GM21390 (cell line): ENCODE measurements around the gene BUD23.
"Not testable (repeated sequence)": the region's sequence is repeated elsewhere in the genome, so short reads cannot be mapped to it uniquely, and the experiment has no call there.

Experiments used
- ATAC-seq: cut with Tn5 transposase; IDR thresholded peaks from one replicate; pipeline ENCODE4 v1.9.1; 2021; ENCODE audit not compliant: unreplicated experiment

BUD23 gene

DNA sequence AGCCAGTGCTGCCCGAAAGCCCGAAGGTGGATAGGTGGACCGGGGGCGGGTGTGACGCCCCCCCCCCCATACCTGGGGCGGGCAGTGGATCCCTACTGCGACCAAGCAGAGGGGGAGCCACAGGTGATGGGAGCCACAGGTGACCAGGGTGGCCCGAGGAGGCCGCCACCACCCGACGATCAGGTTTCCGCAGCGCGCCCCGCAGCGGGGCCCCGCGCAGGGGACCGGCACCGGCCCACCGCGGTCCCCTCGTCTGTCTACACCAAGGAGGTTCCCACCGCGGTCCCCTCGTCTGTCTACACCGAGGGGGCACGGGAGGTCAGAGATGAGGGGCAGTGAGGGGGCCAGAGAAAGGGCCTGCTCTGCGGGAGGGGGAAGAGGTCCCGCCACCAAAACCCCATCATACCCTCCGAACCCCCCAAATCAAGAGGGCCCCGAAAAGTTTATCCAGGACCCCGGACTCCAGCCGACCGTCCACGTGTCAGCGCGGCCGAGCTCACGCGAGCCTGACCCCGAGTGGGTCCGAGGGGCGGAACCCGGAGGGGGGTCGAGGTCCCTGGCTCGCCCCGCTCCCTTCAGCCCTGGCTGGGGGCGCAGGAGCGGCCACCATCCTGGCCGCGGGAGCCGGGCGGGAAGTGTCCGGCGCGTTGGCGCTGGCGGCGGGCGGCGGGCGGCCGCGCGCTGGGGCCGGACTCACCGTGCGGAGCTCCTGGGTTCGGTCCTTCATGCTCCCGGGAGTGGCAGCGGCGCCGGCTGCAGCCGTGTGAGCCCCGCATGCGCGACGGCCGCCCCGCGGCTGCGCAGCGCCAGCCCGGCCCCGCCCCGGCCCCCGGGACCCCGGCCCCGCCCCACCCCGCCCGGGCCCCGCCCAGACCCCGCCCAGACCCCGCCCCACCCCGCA lies 35.8 kb downstream of the BUD23 start, which contains the start of gene STX1A:
TSS of gene STX1A (minus strand) at position 765 of the 901 bp plus-strand sequence. CDS start at position 727, 38 bp downstream.
- ATAC-seq, result peak; percentile 55

DNA sequence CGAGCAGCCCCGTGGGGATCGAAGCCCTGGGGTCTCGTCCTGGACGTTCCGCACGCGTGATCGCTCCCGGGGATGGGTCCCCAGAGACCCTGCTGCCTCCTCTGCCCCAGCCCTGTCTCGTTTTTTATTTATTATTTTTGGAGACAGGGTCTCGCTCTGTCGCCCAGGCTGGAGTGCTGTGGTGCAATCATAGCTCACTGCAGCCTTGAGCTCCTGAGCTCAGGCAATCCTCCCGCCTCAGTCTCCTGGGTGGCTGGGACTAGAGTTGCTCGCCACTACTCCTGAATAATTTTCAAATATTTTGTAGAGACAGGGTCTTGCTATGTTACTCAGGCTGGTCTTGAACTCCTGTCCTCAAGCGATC lies 36.4 kb downstream of the BUD23 start:
- no peak for ATAC-seq

DNA sequence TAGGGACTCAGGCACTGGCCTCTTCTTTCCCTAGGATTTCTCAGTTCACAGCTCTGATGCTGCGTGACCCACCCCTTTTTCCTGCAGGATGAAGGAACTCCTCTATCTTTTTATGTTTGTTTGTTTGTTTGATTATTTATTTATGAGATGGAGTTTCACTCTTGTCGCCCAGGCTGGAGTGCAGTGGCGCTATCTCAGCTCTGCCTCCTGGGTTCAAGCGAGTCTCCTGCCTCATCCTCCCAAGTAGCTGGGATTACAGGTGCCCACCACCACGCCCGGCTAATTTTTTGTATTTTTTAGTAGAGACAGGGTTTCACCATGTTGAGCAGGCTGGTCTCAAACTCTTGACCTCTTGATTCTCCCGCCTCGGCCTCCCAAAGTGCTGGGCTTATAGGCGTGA lies 37.0 kb downstream of the BUD23 start:
- not testable (repeated sequence) for ATAC-seq

- no peak for ATAC-seq
Observed at GRCh38 chr7:73721377-73721817, 38.0 kb downstream of the BUD23 start.

GRCh38 chr7:73722182-73722581 lies 38.8 kb downstream of the BUD23 start:
- not testable (repeated sequence) for ATAC-seq

DNA sequence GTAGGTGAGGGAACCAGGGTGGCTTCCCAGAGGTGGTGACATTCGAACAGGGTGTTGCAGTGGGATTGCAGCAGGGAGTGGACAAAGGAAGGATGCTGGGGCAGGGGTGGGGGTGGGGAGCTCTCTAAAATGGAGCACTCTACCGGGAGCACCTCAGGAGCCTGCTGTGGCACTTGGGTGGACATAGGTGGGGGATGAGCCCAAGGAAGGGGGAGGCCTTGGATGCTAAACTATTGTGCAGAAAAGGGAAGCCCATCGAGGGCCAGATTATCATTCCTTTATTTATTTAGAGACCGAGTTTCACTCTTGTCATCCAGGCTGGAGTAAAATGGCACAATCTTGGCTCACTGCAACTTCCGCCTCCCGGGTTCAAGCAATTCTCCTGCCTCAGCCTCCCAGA lies 39.4 kb downstream of the BUD23 start:
- no peak for ATAC-seq

GRCh38 chr7:73723813-73724212 lies 40.4 kb downstream of the BUD23 start:
- no peak for ATAC-seq

DNA sequence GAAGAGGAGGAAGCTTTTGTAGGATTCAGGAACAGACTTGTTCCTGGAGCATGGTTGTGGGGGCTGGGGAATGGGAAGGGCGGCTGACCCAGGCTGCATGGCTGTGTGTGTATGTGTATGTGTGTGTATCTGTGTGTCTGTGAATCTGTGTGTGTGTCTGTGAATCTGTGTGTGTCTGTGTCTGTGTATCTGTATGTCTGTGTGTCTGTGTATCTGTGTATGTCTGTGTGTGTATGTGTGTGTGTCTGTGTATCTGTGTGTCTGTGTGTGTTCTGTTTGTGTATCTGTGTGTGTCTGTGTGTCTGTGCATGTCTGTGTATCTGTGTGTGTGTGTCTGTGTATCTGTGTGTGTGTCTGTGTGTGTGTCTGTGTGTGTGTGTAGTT lies 42.7 kb downstream of the BUD23 start:
- no peak for ATAC-seq

DNA sequence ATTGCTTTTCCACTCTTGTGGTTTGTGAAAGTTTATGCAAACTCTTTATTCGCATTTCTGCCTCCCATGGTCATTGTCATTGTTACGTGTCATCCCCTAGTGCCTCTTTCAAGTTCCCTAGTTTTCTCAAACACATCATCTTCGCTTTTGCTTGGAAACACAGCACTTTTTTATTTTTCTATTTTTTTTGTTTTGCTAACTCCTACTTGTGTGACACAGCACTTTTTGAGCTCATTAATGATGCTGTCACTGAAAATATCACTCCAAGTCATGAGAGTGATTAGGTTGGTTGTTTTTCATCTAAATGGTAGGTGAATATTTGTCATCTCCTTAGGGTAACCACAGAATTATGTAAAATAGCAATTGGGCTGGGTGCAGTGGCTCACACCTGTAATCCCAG lies 44.6 kb downstream of the BUD23 start:
- no peak for ATAC-seq

GRCh38 chr7:73728551-73728950 lies 45.2 kb downstream of the BUD23 start:
- ATAC-seq, result no peak

DNA sequence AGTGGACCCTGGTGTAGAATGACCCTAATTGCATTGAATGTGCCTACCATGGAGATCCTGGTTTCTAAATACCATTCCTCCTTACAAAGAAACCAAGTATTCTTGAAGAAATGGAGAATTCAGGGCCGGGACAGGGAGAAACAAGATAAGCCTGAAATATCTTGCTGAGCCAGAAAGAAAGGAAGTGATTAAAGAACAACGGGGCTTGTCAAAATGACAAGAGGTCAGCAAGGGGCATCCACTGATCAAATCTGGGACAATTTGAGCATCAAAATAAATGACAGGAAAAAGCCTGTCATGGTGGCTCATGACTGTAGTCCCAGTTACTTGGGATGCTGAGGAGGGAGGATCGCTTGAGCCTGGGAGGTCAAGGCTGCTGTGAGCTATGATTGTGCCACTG lies 47.1 kb downstream of the BUD23 start:
- ATAC-seq, result no peak

GRCh38 chr7:73732397-73732796 lies 49.0 kb downstream of the BUD23 start:
- no peak for ATAC-seq

- no peak for ATAC-seq
Observed at GRCh38 chr7:73734619-73735527, 51.5 kb downstream of the BUD23 start.

DNA sequence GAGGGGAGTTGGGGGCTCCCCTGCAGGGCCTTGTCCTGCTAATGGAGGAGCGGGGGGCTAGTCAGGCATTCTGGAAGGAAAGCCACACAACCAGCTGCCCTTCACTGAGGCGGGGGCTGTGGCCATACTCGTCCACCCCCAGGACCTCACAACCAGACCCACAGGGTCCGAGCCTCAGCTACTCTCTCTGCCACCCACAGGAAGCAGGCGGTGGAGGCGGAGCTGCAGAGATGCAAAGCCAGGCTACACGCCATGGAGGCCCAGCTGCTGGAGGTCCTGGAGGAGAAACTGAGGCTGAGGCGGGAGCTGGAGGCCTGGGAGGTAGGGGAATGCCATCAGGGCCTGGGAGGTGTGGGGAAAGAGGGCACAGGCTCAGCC lies 52.1 kb downstream of the BUD23 start:
- ATAC-seq, result no peak

DNA sequence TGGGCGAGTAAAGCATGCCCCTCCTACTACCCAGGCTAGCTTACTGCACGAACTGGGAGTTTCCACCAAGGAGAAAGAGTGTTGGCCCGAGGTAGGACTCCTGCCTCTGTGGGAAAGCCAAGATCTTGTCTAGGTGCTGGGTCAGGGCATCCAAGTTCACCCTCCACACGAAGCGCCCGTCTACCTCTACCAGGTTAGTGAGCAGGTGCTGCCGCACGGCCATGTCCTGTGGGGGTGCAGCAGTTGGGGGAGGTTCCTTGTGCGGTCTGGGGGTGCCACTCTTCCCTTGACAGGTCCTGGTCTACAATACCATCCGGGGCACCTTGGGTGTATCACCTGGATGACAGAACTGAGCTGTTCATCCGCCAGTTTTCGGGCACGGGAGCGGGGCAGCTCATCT lies 53.5 kb downstream of the BUD23 start:
- no peak for ATAC-seq

DNA sequence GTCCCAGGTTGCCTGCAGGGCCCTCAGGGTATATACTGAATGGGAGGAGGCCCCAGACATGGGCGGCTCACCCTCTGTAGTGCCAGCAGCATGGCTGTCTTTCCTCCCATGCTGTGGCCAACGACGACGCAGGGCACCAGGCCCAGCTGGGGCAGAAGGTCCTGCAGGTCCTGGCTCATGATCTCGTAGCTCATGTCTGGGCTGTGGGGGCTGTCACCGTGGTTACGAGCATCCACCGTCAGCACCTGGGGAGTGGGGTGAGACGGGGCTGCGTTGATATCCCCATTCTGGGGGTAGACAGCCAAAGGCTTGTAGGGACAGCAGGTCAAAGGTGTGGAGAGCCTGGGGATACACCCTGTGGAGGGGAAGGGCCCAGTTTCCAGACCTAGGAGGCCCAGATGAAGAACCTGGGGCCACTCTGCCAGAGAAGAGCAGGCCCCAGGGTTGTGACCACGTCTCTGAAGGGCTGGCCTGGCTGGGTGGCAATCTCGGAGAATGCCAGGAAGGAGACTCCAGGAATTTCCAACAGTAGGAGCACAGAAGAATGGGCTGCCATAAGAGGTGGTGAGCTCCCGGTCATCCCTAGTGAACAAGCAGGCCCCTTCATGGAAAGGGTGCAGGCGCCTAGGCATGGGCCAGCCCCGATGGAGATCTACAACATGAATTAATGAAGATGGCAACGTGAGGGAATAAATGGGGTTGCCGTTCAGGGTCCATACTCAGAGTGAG lies 54.3 kb downstream of the BUD23 start:
- ATAC-seq, result no peak

DNA sequence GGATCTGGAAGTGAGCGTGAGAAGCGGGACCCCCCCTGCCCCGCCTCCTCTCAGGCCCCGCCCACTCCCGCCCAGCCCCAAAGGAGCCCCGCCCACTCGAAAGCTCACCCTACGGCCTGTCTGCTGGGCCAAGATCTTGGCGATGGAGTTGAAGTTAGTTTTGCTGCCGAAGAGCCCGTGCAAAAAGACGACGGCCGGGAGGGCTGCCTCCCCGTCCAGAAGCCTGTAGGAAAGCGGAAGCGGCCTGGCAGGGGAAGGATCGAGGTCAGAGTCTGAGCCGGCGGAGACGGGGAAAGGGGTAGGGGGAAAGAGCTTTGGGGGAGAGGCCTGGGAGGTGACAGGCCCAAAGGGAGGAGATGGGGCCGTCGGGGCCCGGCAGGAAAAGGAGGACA lies 54.8 kb downstream of the BUD23 start:
- no peak for ATAC-seq

- ATAC-seq, result peak; percentile 87
Observed at GRCh38 chr7:73738612-73739386, 55.4 kb downstream of the BUD23 start, which contains the start of gene ABHD11. Gene ABHD11 (minus strand): TSS chr7:73738802. CDS start chr7:73738770, 32 bp downstream.

DNA sequence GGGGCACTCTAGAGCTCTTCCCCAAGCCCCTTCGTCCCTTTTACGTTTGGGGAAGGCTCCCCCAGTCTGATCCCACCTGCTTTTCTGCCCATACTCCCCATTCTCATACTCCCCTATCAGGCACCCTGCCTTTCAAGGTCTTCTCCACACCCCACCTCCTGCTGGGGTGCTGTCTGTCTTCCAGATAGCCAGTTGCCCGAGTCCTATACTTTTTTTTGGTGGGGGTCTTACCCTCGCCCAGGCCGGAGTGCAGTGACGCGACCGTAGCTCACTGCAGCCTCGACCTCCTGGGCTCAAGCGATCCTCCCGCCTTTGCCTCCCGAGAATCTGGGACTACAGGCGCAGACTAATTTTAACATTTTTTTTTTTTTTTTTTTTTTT lies 56.0 kb downstream of the BUD23 start:
- ATAC-seq, result no peak

DNA sequence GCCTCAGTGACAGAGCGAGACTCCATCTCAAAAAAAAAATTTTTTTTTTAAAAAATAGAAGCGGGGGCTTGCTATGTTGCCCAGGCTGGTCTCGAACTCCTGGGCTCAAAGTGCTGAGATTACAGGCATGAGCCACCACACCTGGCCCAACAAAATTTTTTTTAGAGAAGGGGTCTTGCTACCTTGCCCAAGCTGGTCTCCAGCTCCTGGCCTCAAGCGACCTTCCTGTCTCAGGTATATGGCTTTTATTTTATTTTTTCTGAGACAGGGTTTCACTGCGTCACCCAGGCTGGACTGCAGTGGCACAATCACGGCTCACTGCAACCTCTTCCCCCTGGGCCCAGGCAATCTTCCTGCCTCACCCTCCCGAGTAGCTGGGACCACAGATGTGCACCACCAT lies 56.8 kb downstream of the BUD23 start:
- ATAC-seq, result no peak
